Endothelial cell of hepatic sinusoid (primary cell): Measurements from ENCODE around the gene TMEM223.
"Not testable (repeated sequence)": the region's sequence is repeated elsewhere in the genome, so short reads cannot be mapped to it uniquely, and the experiment has no call there.

Source experiments
- in situ Hi-C: cut with HindIII; loops from 2 replicates; pipeline ENCODE4 v1.10.0; 2017; ENCODE audit warnings: low sequenced_read_pairs

TMEM223 gene

DNA sequence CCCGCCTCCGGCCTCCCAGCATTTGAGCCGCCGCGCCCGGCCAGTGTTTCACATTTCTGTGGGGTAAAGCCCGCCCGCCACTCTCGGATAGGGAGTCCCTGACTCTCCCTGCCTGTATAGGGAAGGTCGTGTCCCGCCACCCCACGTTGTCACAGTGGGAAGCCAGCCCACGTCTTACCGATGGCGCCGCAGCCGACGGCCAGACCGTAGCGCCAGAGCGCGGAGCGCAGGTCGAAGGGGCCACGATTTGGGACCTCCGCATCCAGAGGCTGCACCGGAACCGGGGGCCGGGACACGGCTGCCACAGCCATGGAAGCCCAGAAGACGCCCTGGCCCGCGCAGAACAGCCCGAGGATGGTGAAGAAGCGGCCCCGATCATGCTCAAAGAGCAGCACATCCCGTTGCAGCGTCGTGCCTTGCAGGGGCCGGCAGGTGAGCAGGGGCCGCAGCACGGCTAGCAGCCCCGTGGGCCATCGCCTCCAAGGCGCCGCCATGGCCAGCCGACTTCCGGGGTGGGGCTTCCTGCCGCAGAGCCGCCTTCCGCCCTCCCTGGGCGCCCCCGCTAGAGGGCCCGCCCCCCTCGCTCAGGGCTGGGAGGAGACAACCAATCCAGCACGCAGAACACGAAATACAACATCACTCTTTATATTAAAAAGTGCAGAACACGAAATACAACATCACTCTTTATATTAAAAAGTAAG lies at the start of gene TMEM223:
TSS of gene TMEM223 (minus strand) at position 506 of the 701 bp plus-strand sequence. CDS start at position 494, 12 bp downstream.
- in situ Hi-C loops = no loop called here

DNA sequence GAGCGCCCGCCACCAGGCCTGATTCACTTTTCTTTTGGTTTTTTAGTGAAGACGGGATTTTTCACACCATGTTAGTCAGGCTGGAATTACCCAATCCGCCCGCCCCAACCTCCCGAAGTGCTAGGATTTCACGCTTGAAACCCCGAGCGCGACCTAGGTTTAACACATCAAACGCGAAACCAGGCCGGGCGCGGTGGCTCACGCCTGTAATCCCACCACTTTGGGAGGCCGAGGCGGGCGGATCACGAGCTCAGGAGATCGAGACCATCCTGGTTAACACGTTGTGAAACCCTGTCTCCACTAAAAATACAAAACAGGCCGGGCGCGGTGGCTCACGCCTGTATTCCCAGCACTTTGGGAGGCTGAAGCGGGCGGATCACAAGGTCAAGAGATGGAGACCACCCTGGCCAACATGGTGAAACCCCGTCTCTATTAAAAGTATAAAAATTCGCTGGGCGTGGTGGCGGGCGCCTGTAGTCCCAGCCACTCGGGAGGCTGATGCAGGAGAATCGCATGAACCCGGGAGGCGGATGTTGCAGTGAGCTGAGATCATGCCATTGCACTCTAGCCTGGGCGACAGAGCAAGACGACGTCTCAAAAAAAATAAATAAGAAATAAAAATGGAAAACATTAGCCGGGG lies 49.0 kb upstream of the TMEM223 start:
- in situ Hi-C loops = not testable (repeated sequence)

DNA sequence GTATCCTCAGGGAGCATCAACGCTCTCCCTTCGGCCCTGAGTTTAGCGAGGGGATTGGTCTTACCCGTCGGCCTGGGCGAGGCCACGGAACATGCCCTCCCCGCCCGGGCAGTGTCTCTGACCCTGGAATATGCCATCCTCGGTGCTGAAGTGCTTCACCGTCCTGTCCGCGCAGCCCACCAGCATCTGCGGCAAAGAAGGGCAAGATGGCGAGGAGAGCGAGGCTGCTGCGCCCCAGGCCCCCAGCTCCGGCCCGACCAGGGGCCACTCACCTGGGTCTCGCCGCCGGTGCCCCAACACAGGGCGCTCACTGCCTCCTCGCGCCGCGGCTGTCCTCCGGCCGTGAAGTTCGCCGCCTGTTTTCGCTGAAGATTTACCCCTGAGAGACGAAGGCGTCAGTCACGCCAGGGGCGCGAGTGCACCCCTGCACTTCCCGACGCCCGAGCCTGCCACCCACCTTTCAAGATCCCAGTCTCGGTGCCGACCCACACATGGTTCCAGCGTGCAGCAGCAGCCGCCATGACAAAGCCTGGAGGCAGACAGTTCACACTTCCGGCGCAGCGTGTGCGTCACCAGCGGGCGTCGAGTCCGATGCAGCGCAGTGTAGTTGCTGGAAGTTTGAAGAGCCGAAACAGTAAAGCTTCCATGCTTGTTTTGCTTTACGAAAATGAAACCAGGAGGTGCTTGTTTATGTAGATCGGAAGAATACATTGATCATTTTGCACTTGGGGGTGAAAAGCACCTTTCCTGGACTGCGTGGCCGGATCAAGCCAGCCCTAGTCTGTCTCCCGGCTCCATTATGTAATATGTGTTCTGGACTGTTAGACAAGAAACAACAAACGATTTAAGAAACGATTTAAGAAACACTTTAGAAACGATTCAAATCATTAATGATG lies 47.5 kb upstream of the TMEM223 start, which contains the start of gene WDR74:
TSS of gene WDR74 (minus strand) at position 541 of the 896 bp plus-strand sequence. CDS start at position 521, 20 bp downstream.
- in situ Hi-C loops = loop anchor here (5.0 kb wide), 1 partner anchor 42 kb away; no protein-coding TSS in a partner anchor

DNA sequence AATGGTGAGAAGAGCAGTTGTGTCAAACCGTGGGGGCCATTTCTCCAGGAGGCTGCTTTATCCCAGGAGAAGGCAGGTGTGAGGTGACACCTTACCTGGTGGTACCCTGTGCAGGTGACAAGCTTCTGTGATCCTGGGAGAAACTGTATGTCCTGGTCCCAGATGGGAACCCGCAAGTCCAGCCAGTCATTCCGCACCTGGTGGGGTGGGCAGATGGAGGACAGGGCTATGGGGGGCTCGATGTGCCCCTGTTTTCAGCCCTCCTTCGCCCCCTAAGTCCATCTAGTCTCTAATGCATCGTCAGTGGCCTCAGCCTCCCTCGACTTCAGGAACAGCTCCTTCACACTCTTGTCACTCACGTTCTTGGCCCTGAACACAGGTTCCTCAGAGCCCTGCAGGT lies 43.5 kb upstream of the TMEM223 start:
- in situ Hi-C loops = loop anchor here (5.0 kb wide), 1 partner anchor 38 kb away; no protein-coding TSS in a partner anchor

- in situ Hi-C loops = no loop called here
These were observed 40.8 kb upstream of the TMEM223 start, which contains the start of gene TEX54 for GRCh38 chr11:62832336-62833234. Gene TEX54 (minus strand): TSS chr11:62832841.

DNA sequence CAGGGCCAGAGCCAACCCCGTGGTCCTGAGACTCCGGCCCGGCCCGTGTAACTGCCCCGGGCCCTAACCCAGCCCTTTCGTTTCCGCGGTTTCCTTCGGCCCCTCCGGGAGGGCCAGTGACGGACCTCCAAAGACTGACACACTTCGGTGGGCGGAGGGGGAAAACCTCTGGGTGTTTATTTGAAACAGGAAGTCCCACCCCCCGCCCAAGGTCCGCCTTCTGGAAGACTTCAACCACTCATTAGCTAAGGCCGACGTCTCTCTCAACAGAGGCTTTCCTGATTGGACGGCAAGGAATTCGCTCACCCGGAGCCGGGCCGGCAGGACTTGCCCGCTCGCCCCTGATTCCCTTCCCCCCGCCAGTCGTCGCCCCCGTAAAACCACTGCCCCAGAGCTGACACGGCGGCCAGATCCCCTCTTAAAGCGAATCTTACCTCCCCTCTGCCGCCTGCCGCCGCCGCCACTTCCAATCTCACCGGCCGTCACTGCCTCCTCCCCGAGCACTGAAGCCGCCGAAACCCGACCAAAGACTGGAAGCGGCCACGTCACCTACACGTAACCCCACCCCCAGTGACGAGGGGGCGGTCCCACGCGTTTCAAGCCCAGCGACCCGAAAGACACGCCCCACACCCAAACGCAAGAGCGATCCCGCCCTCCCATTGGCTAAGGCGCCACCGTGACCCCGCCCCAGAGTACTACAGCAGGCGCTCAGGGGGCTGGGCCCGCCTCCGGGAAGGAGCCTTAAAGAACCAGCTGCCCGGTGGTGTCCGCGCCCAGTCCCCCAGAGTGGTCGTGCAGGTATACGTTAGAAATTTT lies 39.9 kb upstream of the TMEM223 start, which contains the start of gene STX5:
TSS of gene STX5 (minus strand) at position 532 of the 816 bp plus-strand sequence. CDS start 808 bp downstream, outside the sequence.
- in situ Hi-C loops = no loop called here

DNA sequence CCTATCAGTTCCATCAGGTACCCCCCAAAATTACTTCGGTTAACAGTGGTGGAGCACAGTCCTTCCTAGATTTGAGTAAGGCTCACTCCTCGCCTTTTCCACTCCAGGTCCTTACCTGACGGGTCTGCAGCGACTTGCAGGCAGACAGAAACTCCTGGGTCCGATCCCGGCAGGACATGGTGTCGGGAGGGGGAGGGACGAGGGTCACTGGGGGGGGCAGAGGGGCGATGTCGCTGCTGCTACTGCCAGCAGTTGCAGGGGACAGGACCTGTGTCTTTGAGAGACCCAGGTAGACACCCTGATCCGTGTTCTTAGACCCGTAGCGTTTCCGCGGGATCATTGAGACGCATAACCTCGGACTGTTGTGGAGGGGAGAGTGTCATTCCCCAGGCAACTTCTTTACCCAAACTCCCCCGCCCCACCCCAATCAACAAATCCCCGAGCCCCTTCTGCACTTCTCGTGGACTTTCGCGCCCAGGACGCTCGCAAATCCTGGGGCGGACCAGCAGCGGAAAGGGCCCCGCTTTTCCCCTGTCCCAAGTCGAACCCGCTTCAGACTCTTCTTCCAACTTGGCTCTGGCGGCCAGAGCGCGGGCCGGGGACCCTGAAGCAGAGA lies 39.2 kb upstream of the TMEM223 start:
- in situ Hi-C loops = no loop called here

- in situ Hi-C loops = not testable (repeated sequence)
These were observed 36.3 kb upstream of the TMEM223 start for GRCh38 chr11:62828130-62828529.

- in situ Hi-C loops = no loop called here
These were observed 31.9 kb upstream of the TMEM223 start for GRCh38 chr11:62823677-62824076.

- in situ Hi-C loops = no loop called here
These were observed 25.3 kb upstream of the TMEM223 start for GRCh38 chr11:62817129-62817528.

DNA sequence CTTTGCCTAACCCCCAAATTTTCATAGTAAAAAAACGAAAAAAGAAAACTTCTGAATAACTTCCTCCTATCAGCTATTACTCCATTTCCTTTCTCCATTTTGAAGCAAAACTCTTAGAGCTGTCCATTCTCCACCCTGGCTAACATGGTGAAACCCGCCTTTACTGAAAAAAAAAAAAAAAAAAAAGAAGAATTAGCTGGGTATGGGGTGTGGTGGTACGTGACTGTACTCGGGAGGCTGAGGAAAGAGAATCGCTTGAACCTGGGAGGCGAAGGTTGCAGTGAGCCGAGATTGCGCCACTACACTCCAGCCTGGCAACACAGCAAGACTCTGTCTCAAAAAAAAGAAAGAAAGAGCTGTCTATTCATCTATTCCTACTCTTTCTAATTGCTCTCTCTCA lies 24.8 kb upstream of the TMEM223 start:
- in situ Hi-C loops = no loop called here

GRCh38 chr11:62811659-62812058 lies 19.9 kb upstream of the TMEM223 start:
- in situ Hi-C loops = no loop called here

GRCh38 chr11:62810748-62811147 lies 18.9 kb upstream of the TMEM223 start:
- in situ Hi-C loops = no loop called here

DNA sequence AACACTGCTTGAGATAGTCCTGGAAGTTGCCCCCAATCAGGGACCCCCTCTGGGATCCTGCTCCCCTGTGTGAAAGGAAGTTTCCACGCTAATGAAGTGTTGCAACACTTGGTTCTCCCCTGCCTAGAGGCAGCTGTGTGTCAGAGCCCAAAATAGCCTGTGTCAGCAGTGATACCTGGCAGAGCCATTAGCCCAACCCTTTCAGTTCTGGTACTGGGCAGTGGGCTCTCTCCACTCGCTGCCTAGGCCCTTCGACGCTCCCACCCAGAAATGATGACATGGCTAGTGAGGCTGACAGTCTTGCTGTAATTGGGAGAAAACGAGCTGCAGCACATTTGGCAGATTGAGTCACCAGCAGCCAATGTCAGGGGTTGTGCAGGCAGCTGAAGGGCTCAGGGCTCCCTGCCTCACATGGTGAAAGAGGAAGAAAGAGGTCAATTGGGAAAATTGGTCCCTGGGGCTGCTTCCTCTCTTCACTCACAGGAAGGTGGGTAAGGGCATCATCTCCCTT lies 14.9 kb upstream of the TMEM223 start:
- in situ Hi-C loops = no loop called here

DNA sequence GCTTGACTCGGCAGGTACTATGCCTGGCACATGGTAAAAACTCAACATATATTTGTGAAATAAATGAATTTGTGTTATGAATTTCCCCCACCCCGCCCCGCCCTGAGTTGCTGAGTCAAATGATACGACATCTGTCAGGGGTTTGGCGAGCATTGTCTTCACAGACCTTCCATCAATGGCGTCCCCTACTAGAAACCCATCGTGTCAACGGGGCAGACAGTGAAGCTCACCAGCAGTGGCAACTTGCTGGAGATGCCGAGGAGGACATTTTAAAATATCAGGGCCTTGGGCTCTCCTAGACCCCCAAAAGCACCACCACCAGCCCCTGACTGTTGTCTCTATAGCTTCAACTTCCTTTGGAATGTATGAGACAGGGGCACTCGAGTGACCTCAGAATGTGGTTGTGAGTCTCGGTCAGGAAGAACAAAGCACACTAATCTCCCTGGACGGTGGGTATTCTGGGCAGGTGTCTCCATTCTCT lies 14.2 kb upstream of the TMEM223 start:
- in situ Hi-C loops = no loop called here

- in situ Hi-C loops = no loop called here
These were observed 13.5 kb upstream of the TMEM223 start, which contains the start of gene NXF1 for GRCh38 chr11:62805076-62805892. Gene NXF1 (minus strand): TSS chr11:62805440. CDS start chr11:62805356, 84 bp downstream.

DNA sequence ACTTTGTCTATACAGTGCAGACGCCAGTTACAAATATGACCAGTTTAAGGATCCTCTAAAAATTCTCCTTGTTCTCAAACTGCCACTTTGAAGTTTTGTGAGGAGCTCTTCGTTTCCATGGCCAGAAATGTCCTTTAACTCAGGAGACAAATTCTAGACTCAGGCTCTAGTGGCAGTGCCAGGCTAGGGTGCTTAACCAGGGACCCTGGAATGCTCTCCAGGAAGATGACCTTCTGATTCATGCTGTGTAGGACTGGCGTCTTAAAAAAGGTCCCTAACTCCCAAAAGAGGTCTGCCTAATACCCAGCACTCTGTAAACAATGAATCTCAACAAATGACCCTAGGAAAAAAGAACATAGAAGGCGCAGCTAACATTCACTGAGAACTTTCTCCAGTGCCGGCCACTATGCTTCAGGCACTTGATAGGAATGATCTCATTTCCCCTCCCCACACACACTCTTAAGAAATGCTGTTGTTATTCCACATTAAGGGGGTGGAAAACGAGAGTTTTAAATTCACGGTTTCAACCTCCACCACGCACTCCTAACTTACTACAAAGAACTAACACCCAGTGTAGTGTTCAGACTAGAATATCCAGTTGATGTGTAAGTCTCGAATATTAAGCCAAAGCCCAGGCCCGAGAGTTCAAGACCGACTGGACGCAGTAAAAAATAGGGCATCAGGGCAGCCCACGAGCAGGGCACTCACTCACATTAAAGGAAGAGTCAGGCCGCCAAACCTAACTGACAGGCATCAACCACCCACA lies 12.7 kb upstream of the TMEM223 start:
- in situ Hi-C loops = no loop called here
